HG02870 (cell line): ENCODE data around the gene KCNN3.

Experiments
- ATAC-seq: cut with Tn5 transposase; IDR thresholded peaks from one replicate; pipeline ENCODE4 v1.9.1; 2021; ENCODE audit warnings: mild to moderate bottlenecking, moderate library complexity; ENCODE audit not compliant: unreplicated experiment

Gene KCNN3

GRCh38 chr1:154774175-154774855, 95.8 kb downstream of the KCNN3 start:
- ATAC-seq = no peak

- no peak for ATAC-seq
Measured at GRCh38 chr1:154773551-154773950, 96.5 kb downstream of the KCNN3 start.

GRCh38 chr1:154772606-154773506, 97.2 kb downstream of the KCNN3 start:
- no peak for ATAC-seq

GRCh38 chr1:154772056-154772455, 98.0 kb downstream of the KCNN3 start:
- no peak for ATAC-seq

GRCh38 chr1:154770897-154771594, 99.0 kb downstream of the KCNN3 start:
- no peak for ATAC-seq

GRCh38 chr1:154769193-154769895, 100.7 kb downstream of the KCNN3 start:
- ATAC-seq = no peak

GRCh38 chr1:154768456-154769125, 101.5 kb downstream of the KCNN3 start:
- no peak for ATAC-seq

GRCh38 chr1:154767315-154768240, 102.5 kb downstream of the KCNN3 start:
- no peak for ATAC-seq

GRCh38 chr1:154765970-154766369, 104.1 kb downstream of the KCNN3 start:
- no peak for ATAC-seq

GRCh38 chr1:154764773-154765172, 105.3 kb downstream of the KCNN3 start:
- ATAC-seq = no peak

GRCh38 chr1:154764181-154764580, 105.9 kb downstream of the KCNN3 start:
- no peak for ATAC-seq

GRCh38 chr1:154760469-154760933, 109.6 kb downstream of the KCNN3 start:
- no peak for ATAC-seq

- no peak for ATAC-seq
Measured at GRCh38 chr1:154759793-154760192, 110.3 kb downstream of the KCNN3 start.

- ATAC-seq = no peak
Measured at GRCh38 chr1:154759196-154759595, 110.9 kb downstream of the KCNN3 start.

GRCh38 chr1:154758346-154758745, 111.7 kb downstream of the KCNN3 start:
- no peak for ATAC-seq

GRCh38 chr1:154756793-154757548, 113.1 kb downstream of the KCNN3 start:
- no peak for ATAC-seq

- ATAC-seq = no peak
Measured at GRCh38 chr1:154755858-154756730, 114.0 kb downstream of the KCNN3 start.
